KMS-11 (cell line): ENCODE results near the gene SLC13A5.

Experiments
- H2AFZ ChIP-seq: fragments of 200-600 bp; sonication (generic); 2 replicates; pipeline ENCODE4 v1.6.1; 2016; ENCODE audit warnings: antibody characterized with exemption, mixed run types, low read depth
- H3K27ac ChIP-seq: fragments of 200-600 bp; sonication (generic); 2 replicates; pipeline ENCODE4 v1.6.1; 2016; ENCODE audit warnings: mild to moderate bottlenecking, mixed run types
- H3K27me3 ChIP-seq: fragments of 200-600 bp; sonication (generic); 2 replicates; pipeline ENCODE4 v1.6.1; 2017; ENCODE audit warnings: mild to moderate bottlenecking, low read depth, mixed run types, moderate library complexity; ENCODE audit not compliant: insufficient read depth
- H3K36me3 ChIP-seq: fragments of 200-600 bp; sonication (generic); 2 replicates; pipeline ENCODE4 v1.6.1; 2017; ENCODE audit warnings: mild to moderate bottlenecking, mixed run types; ENCODE audit not compliant: insufficient read depth
- H3K4me1 ChIP-seq: fragments of 200-600 bp; sonication (generic); 2 replicates; pipeline ENCODE4 v1.6.1; 2016; ENCODE audit warnings: mild to moderate bottlenecking, low read depth, mixed run types; ENCODE audit not compliant: poor library complexity, severe bottlenecking
- H3K4me2 ChIP-seq: fragments of 200-600 bp; sonication (generic); 2 replicates; pipeline ENCODE4 v1.7.0; 2016; ENCODE audit warnings: mild to moderate bottlenecking, mixed run types
- H3K4me3 ChIP-seq: fragments of 200-600 bp; sonication (generic); IDR thresholded peaks from 2 replicates; pipeline ENCODE4 v1.6.1; 2017; ENCODE audit warnings: low read depth, low read length, mixed read lengths; ENCODE audit not compliant: insufficient read depth
- H3K79me2 ChIP-seq: fragments of 200-600 bp; sonication (generic); 2 replicates; pipeline ENCODE4 v1.6.1; 2016; ENCODE audit warnings: low read depth, mixed run types; ENCODE audit not compliant: insufficient read depth
- H3K9ac ChIP-seq: fragments of 200-600 bp; sonication (generic); 2 replicates; pipeline ENCODE4 v1.6.1; 2016; ENCODE audit warnings: mild to moderate bottlenecking, mixed run types
- H4K20me1 ChIP-seq: fragments of 200-600 bp; sonication (generic); 2 replicates; pipeline ENCODE4 v1.6.1; 2016; ENCODE audit warnings: mild to moderate bottlenecking, mixed run types; ENCODE audit not compliant: insufficient read depth
- TF ChIP-seq, protein P1 (sequence below): fragments of 200-600 bp; sonication (generic); conservative IDR thresholded peaks from 2 replicates; pipeline ENCODE4 v1.6.1; 2017; ENCODE audit warnings: low read depth, mild to moderate bottlenecking, antibody characterized with exemption, low read length, moderate library complexity, mixed read lengths

The SLC13A5 gene

GRCh38 chr17:6713918-6714271 lies 726 bp upstream of the SLC13A5 start:
- H3K27ac ChIP-seq = no peak overlapping the region
- no peaks in the 10 kb centered on the region for H3K36me3 ChIP-seq
- TF ChIP-seq, protein P1, sequence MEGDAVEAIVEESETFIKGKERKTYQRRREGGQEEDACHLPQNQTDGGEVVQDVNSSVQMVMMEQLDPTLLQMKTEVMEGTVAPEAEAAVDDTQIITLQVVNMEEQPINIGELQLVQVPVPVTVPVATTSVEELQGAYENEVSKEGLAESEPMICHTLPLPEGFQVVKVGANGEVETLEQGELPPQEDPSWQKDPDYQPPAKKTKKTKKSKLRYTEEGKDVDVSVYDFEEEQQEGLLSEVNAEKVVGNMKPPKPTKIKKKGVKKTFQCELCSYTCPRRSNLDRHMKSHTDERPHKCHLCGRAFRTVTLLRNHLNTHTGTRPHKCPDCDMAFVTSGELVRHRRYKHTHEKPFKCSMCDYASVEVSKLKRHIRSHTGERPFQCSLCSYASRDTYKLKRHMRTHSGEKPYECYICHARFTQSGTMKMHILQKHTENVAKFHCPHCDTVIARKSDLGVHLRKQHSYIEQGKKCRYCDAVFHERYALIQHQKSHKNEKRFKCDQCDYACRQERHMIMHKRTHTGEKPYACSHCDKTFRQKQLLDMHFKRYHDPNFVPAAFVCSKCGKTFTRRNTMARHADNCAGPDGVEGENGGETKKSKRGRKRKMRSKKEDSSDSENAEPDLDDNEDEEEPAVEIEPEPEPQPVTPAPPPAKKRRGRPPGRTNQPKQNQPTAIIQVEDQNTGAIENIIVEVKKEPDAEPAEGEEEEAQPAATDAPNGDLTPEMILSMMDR = no peak
- H3K4me2 ChIP-seq = no peak overlapping the region
- no peaks in the 10 kb centered on the region for H3K79me2 ChIP-seq
- no peaks in the 10 kb centered on the region for H3K27me3 ChIP-seq
- H2AFZ ChIP-seq = no peak overlapping the region
- H3K4me1 ChIP-seq = no peaks in the 10 kb centered on the region
- no peak overlapping the region for H3K9ac ChIP-seq
- H3K4me3 ChIP-seq = no peak overlapping the region
- H4K20me1 ChIP-seq = no peaks in the 10 kb centered on the region

DNA sequence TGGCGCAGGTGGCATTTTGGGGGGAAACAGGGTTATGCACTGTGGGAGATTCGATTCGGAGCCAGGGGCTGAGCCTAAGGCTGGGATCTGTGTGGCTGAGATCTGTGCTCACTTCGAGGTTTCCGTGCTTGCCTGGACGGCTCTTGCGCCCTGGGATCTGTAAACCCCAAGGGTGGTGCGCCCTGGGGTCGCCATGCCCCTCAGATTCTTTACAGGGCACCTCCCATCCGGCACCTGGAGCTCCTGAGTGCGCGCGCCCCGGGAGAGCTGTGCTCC lies 377 bp downstream of the SLC13A5 start:
- TF ChIP-seq, protein P1 = no peak
- no peak overlapping the region for H3K4me3 ChIP-seq

DNA sequence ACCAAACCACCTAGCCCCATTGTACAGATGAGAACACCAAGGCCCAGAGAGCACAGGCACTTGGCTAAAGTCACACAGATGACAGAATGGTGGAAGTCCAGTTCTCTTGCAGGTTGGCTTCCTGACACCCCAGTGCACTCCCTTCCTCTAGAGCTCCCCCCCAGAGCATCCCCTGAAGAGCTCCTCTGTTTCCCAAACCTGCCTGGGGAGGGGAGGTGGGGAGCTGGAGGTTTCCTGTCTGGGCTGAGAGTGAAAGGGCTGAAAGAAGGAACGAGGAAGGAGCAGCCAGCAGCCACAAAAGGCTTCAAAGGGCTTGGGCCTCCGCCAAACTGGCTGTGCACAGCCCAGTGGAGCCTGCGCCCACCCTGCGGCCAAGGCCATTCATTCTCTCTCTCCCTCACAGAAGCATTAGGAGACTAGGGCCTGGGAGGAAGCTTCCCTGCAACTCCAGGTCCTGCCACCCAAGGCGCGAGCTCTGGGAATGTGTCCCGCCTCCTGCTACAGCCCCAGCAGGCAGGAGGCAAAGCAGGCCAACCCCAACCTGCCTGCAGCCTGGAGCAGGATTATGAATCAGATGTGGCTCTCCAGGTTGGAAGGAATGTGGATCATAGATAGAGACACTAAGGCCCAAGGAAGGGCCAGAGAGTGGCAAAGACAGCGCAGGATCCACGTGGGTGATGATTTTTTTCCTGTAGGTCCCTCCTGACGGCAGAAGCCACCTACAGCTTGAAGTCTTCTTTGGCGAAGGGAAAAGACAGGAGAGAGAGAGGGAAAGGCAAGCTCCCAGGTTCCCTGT lies 913 bp downstream of the SLC13A5 start:
- H3K4me1 ChIP-seq = no peaks in the 10 kb centered on the region
- H3K79me2 ChIP-seq = no peaks in the 10 kb centered on the region
- H3K27ac ChIP-seq = no peak overlapping the region
- no peaks in the 10 kb centered on the region for H4K20me1 ChIP-seq
- no peak overlapping the region for H3K4me2 ChIP-seq
- TF ChIP-seq, protein P1 = no peak
- no peak overlapping the region for H3K9ac ChIP-seq
- H3K4me3 ChIP-seq = no peak overlapping the region
- no peak overlapping the region for H2AFZ ChIP-seq
- H3K36me3 ChIP-seq = no peaks in the 10 kb centered on the region
- H3K27me3 ChIP-seq = no peaks in the 10 kb centered on the region

More for the DNA sequence above, 377 bp downstream of the SLC13A5 start:
- Histone ChIP-seq H3K27ac (no peak overlapping the region), H2AFZ (no peak overlapping the region), H3K4me1 (no peaks in the 10 kb centered on the region), H3K9ac (no peak overlapping the region), H3K79me2 (no peaks in the 10 kb centered on the region), H3K4me2 (no peak overlapping the region), H4K20me1 (no peaks in the 10 kb centered on the region), H3K27me3 (no peaks in the 10 kb centered on the region), H3K36me3 (no peaks in the 10 kb centered on the region)

DNA sequence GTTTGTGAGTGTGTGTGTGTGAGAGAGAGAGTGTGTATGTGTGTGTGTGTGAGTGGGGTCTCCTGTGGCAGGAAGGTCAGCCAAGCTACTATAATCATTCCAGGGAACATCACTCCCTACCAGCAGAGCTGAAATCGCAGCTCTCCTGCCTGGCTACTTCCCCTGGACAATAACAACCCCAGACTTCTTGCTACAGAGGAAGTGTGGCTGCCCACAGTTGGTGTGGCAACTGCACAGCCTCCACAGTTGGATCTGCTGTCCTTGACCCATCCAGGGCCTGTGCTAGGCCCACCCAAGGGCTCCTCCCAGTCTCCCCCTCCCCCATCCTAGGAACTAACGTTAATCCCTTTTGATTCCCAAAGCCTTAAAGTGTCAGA lies 1.5 kb downstream of the SLC13A5 start:
- Histone ChIP-seq H3K4me3 (no peak overlapping the region), H3K79me2 (no peaks in the 10 kb centered on the region), H3K4me2 (no peak overlapping the region), H3K4me1 (no peaks in the 10 kb centered on the region), H3K9ac (no peak overlapping the region), H3K27ac (no peak overlapping the region), H4K20me1 (no peaks in the 10 kb centered on the region), H3K36me3 (no peaks in the 10 kb centered on the region), H2AFZ (no peak overlapping the region), H3K27me3 (no peaks in the 10 kb centered on the region)
- TF ChIP-seq, protein P1 = no peak
